ENCODE measurements around the gene KREMEN1. TPM values are rescaled to one million over a fixed set of nuclear protein-coding genes. Genes with fewer than 3 reads are reported as not detected.
A peak's percentile ranks its signal among the peaks of the same experiment; 100 is the strongest.

Gene KREMEN1
- 10 to 100 TPM; 11.1 to 23.8 (median 13.9) TPM for total RNA-seq

GRCh38 chr22:29072979-29073617 is at the start of gene KREMEN1:
Gene KREMEN1, plus strand, starts transcription at chr22:29073035. Its CDS starts 96 bp downstream, at chr22:29073131.
- ATAC-seq (ENCODE audit: low FRiP score) (peak; percentile 27), DNase-seq (ENCODE audit: low spot score) (no peak)
- TF ChIP-seq CTCF (IDR thresholded peaks at IDR 0.05) = no peak

- ATAC-seq (ENCODE audit: low FRiP score) (no peak), DNase-seq (ENCODE audit: low spot score) (no peak)
- no peak for TF ChIP-seq CTCF (IDR thresholded peaks at IDR 0.05)
Measured at GRCh38 chr22:29023172-29023796, 49.6 kb upstream of the KREMEN1 start.

GRCh38 chr22:29026579-29026978 is 46.3 kb upstream of the KREMEN1 start:
- DNase-seq (ENCODE audit: low spot score) = no peak
- no peak for ATAC-seq (ENCODE audit: low FRiP score)
- no peak for TF ChIP-seq CTCF (IDR thresholded peaks at IDR 0.05)

- ATAC-seq (ENCODE audit: low FRiP score) (no peak), DNase-seq (ENCODE audit: low spot score) (no peak)
- TF ChIP-seq CTCF (IDR thresholded peaks at IDR 0.05) = no peak
Measured at GRCh38 chr22:29028468-29028867, 44.4 kb upstream of the KREMEN1 start.

GRCh38 chr22:29029202-29030000 is 43.4 kb upstream of the KREMEN1 start:
- ATAC-seq (ENCODE audit: low FRiP score) (no peak), DNase-seq (ENCODE audit: low spot score) (no peak)
- no peak for TF ChIP-seq CTCF (IDR thresholded peaks at IDR 0.05)

- no peak for DNase-seq (ENCODE audit: low spot score)
- no peak for TF ChIP-seq CTCF (IDR thresholded peaks at IDR 0.05)
- ATAC-seq (ENCODE audit: low FRiP score) = no peak
Measured at GRCh38 chr22:29030016-29030617, 42.7 kb upstream of the KREMEN1 start.

All from omental fat pad (tissue), 4 donors.